WTC11 (cell line): ENCODE data around the gene BSPH1.

Source experiments
- ATF2 ChIP-seq: sonication (generic); formaldehyde crosslinking; IDR thresholded peaks from 2 replicates; pipeline ENCODE4 v1.8.1; 2022; ENCODE audit warnings: low read depth, missing genetic modification reagents, borderline replicate concordance
- CBFB ChIP-seq: sonication (generic); formaldehyde crosslinking; IDR thresholded peaks from 2 replicates; pipeline ENCODE4 v1.8.1; 2022; ENCODE audit warnings: mild to moderate bottlenecking, low read depth, missing genetic modification reagents
- CTCF ChIP-seq: fragments of 200-600 bp; IDR thresholded peaks from 2 replicates; pipeline ENCODE4 v1.8.0; 2022; ENCODE audit warnings: antibody characterized with exemption
- E2F4 ChIP-seq: sonication (generic); formaldehyde crosslinking; IDR thresholded peaks from 2 replicates; pipeline ENCODE4 v1.8.1; 2022; ENCODE audit warnings: low read depth, mild to moderate bottlenecking, moderate library complexity, missing genetic modification reagents, borderline replicate concordance
- MAX ChIP-seq: sonication (generic); formaldehyde crosslinking; IDR thresholded peaks from 2 replicates; pipeline ENCODE4 v1.8.0; 2022; ENCODE audit warnings: mild to moderate bottlenecking, missing genetic modification reagents
- RELA ChIP-seq: sonication (generic); formaldehyde crosslinking; IDR thresholded peaks from 2 replicates; pipeline ENCODE4 v1.8.1; 2022; ENCODE audit warnings: missing genetic modification reagents, mild to moderate bottlenecking, borderline replicate concordance

- TF ChIP-seq CTCF = no peak
- TF ChIP-seq RELA (CRISPR knock-in tag) = no peak
- TF ChIP-seq ATF2 (CRISPR knock-in tag) = no peak
- TF ChIP-seq MAX (CRISPR knock-in tag) = no peak
- TF ChIP-seq CBFB (CRISPR knock-in tag) = no peak
- TF ChIP-seq E2F4 (CRISPR knock-in tag) = no peak
Measured at GRCh38 chr19:48010932-48011758, 19.2 kb upstream of the BSPH1 start.
